ENCODE data around the gene PTPRG.
A peak's percentile ranks its signal among the peaks of the same experiment; 100 is the strongest.

The PTPRG gene

DNA sequence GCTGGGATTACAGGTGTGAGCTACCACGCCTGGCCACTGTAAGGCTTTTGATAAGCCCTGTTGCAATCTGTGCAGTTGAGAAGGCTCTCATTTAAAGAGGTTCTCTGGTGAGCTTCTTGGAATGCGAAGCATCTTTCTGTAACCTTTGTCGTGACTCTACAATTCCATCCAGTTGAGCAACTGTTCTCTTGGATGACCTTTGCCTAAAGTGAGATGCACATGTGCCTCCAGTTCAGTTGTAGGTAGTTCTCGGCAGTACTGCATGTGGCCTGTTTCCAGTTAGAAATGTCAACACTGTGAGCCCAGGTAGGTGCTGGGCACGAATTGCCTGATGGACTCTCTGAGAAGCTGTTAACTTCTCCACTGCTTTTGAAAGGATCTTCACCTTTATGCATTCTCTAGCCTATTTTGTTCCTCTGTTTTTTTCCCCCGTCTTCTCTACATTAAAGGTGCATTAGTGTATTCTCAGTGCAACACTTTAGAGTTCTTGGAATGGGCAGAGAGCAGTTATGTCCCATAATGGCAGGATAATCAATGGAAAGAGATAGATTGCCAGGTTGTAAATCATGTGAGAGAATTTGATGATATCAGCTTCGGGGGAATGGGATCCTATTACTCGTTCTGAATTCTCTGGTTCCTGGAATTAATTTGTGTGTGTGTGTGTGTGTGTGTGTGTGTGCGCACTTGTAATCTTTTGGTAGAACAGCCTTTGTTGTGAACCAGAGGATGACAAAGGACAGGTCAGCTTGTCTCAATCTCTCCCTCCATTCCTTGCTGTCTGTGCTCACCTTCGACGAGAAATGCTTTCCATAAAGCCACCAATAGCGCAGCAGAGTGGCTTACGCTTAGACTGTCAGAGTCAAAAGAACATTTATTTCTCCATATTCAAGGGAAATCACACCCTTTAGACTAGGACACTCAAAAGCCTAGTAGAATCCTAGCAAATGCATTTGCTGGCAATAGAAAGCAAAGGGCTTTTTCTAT is 51.1 kb downstream of the PTPRG start:
- H3K27ac ChIP-seq: no peak overlapping the region
- no peak overlapping the region for H3K4me3 ChIP-seq

DNA sequence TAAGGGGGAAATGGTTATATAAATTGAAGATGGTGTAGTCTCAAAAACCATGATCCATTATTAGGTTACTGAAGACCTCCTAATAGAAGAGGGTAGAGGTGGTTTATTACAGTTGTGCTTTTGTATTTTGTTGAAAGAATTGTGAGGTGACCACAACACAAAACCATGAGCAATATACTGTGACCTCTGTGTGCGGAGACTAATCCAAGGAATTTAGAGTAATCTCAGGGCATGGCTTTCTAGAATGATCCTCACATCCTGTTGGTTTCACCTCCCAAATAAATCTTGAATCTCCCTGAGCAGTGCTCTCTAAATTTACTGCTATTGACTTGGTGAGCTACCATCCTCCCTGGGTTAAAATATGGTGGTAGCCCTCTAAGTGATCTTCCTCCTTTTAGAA is 52.3 kb downstream of the PTPRG start:
- Histone ChIP-seq H3K4me3 (no peak overlapping the region), H3K27ac (no peak overlapping the region)

DNA sequence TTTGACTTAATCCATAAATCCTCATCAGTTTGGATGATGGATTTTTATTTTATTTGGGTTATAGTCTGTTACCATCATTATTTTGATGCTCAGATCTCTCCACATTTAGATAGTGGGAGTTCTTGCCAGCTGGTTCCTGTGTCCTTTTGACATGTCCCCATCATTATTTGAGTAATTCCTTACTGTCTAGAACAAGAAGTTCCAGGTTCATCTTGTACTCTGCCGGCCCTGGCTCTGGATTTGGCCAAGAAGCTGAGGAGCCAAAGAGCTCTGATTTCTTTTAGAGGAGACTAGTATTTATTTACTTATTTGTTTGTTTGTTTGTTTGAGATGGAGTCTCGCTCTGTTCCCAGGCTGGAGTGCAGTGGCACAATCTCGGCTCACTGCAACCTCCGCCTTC is 54.3 kb downstream of the PTPRG start:
- no peak overlapping the region for H3K27ac ChIP-seq
- no peak overlapping the region for H3K4me3 ChIP-seq

DNA sequence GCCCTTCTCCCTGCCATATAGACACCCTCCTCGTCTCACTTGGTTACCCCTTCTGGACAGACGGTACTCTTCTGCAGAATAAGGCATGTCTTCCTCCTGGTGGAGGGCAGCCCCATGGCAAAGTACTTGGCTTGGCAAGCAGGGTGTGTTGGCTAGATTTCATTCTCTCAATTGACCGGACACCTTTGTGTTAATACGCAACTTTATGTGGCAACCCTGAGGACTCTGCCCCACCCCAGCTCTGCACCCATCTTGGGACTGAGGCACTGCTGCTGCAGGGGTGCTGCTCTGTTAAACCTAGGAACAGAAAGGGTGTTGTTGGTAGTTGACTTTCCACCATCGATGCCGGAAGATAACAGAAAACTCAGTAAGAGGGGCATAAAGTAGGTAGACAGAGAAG is 55.2 kb downstream of the PTPRG start:
- H3K4me3 ChIP-seq: no peak overlapping the region
- no peak overlapping the region for H3K27ac ChIP-seq

DNA sequence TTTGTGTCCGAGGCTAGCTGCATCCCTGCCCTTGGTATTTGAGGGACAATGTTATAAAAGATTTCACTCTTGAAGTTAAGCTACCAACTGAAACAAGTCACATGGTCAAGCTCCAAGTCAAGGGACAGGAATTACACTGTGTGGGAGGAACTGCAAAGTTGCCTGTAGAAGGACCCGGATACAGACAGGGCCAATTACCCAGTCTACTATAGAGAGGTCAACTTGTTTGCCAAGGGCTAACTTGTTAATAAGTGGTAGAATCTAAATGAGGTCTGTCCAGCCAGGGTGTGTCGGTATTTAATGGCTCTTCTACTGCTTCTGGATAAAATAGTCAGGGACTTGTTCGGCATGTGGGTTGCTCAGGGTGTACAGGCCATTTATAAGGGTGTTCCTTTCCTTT is 55.7 kb downstream of the PTPRG start:
- Histone ChIP-seq H3K4me3 (no peak overlapping the region), H3K27ac (no peak overlapping the region)

DNA sequence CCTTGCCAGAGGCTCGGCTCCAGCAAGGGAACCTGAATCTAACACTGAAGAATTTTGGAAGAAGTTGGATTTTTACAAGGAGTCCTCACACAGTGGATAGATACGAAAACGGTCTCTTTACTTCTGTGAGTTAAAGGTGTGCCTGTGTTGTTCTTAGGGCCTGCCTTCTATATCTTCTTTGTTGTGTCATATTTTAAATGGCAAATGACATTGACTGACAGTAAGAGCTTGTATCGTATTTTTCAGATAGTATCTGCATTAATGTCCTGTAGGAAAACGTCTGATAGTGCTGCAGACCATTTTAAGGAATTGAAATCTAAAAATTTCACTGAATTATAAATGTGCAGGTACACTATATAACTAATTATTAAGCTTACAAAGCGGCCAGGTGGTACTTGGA is 56.3 kb downstream of the PTPRG start:
- H3K4me3 ChIP-seq: no peak overlapping the region
- no peak overlapping the region for H3K27ac ChIP-seq

DNA sequence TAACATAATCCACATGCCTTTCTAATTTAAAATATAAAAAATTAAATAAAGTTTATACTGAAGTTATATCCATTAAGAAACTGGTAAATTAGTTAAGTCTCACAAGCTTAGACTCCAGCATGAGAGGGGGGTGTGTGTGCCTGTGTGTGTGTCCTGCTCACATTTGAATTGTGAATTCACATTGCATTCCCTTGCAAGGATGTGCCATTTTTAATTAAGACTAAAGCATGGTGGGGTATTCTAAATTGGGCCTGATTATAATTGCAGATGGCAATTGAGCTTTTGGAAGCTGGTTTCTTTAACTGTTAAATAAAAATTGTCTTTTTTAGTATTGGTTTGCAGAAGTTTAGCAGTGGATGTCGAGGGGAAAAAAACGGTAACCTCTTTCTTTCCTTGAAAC is 56.9 kb downstream of the PTPRG start:
- Histone ChIP-seq H3K27ac (no peak overlapping the region), H3K4me3 (no peak overlapping the region)

DNA sequence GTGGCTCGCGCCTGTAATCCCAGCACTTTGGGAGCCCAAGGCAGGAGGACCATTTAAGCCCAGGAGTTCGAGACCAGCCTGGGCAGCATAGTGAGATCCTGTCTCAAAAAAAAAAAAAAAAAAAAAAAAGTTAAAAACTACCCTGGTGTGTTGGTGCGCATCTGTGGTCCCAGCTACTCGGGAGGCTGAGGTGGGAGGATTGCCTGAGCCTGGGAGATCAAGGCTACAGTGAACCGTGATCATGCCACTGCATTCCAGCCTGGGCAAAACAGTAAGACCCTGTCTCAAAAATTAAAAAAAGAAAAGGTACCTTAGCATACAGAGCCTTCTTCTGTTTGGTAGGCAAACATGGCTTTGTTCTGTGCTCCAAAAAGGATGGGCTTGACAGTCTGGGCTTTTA is 57.5 kb downstream of the PTPRG start:
- no peak overlapping the region for H3K4me3 ChIP-seq
- H3K27ac ChIP-seq: no peak overlapping the region

DNA sequence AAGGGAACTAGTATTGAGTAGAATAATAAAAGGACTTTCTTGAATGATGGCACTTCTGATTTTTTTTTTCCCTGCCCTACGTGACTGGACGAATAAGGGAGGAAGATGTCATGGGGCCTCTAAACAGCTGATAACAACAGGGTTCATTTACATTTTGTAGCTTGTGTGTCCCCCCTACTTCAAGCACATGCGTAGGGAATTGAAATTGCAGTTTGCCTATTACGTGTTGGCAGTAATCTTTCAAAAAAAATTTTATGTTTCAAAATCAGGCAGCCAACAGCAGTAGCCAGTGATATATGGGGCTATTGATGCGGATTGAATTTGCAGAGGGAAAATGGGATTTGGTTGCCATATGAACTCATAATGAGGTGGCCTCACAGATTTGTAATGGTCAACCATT is 58.7 kb downstream of the PTPRG start:
- Histone ChIP-seq H3K4me3 (no peak overlapping the region), H3K27ac (no peak overlapping the region)

DNA sequence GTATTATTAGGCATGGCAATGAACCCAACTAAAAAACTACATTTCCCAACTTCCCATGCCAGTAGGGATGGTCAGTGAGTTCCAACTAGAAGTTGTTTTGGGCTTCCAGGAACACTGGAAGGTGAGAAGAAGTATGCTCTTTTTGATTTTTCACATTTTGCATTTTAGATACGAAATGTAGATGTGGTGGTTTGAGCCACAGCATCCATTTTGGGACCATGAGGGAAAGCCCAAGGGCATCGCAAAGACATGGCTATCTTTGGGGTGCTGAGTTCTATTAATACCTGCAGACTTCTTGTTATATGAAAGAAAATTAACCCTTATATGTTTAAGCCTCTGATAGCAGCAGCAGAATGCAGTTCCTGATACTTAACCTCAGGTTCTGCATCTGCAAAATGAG is 62.9 kb downstream of the PTPRG start:
- no peak overlapping the region for H3K27ac ChIP-seq

DNA sequence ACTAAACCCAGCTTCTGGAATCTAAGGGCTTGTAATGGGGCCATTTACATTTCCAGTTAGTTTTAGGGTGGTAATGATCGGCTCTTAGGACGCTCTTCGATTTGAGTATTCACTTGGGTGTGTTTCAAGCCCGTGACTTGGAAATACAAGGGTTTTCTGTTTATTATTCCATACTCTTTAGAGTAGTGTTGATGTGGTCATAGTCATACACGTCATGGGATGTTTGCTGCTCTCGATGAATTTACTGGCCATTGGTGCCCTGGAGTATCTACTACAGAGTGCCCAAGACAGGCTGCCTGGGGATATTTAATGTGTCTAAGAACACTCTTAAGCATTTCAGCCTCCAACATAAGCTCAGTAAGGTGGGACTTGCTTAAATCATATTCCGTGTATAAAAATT is 64.1 kb downstream of the PTPRG start:
- Histone ChIP-seq H3K4me3 (no peak overlapping the region), H3K27ac (no peak overlapping the region)

More for the DNA sequence above, 62.9 kb downstream of the PTPRG start:
- no peak overlapping the region for H3K4me3 ChIP-seq

DNA sequence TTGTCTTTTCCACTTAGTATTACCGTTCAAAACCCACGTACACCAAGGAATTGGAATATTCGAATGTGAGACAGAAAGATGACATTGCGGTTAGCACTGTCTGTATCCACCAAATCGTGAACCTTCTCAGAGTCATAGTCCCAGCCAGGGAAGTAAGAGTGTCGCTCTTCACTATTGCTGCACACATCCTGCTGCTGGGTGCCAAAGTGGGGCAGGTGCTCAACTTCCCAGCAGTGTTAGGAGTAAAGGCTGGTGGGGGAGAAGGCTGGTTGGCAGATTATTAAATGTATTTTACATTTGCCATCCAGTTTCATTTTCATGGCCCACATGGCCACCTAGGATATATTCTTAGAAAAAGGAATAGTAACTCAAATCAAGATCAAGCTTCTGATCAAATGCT is 65.1 kb downstream of the PTPRG start:
- no peak overlapping the region for H3K27ac ChIP-seq
- H3K4me3 ChIP-seq: no peak overlapping the region

DNA sequence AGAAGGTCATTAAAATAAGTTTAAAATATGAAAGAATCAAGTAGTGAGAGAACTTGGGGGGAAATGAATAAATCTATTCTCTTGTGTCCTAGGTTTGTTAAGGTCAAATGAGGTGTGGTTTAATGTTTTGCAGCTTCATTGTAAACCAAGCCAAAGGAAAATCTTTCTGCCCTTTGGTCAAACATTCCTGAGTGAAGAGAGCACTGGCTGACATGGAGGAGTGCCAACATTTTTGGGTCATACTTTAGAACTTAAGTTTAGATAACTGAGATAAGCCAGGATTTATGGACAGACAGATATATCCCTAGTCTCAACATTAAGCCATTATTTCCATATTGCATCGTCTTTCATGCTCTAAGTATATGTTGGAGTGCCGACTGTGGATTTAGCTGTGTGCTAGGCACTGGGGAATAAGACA is 66.4 kb downstream of the PTPRG start:
- H3K27ac ChIP-seq: peak overlapping the region in 1 of 21 experiments; percentile 6
- H3K4me3 ChIP-seq: no peak overlapping the region

DNA sequence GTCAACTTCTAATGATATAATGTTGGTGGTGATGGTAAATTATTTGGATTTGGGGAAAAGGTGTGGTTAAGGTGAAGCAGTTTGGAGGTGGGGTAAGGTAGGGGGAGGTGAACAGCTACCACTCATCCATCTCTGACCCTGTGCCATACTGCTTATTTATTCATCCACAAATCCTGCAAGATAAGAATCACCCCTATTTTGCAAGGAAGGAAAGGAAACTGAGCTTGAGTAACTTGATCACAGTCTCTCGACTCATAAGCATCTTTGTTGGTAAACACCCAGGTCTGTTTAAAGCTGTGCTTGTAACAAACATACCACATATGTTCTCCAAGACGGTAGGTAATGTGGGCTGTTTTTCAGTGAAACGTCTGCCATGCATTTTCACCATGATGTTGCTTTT is 67.3 kb downstream of the PTPRG start:
- Histone ChIP-seq H3K27ac (no peak overlapping the region), H3K4me3 (no peak overlapping the region)

DNA sequence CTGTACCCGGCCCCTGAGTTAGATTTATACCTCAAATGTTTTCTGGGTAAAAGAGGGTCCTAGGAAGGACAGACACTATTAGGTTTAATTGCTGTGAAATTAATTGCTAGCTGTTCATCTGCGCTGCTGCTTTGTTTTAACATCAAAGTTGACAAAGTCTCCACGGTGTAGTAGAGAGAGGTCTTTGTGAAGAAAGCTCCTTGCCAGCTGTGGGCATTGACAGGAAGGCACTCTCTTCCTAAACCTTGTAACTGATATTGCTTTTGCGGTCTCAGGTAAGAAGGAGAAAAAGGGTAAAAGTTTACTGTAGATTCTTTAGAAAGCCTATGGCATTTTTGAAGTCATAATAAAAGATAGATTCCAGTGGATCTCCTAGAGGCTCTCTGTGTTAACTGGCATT is 68.1 kb downstream of the PTPRG start:
- Histone ChIP-seq H3K27ac (peak overlapping the region in 1 of 21 experiments; percentile 39), H3K4me3 (no peak overlapping the region)

DNA sequence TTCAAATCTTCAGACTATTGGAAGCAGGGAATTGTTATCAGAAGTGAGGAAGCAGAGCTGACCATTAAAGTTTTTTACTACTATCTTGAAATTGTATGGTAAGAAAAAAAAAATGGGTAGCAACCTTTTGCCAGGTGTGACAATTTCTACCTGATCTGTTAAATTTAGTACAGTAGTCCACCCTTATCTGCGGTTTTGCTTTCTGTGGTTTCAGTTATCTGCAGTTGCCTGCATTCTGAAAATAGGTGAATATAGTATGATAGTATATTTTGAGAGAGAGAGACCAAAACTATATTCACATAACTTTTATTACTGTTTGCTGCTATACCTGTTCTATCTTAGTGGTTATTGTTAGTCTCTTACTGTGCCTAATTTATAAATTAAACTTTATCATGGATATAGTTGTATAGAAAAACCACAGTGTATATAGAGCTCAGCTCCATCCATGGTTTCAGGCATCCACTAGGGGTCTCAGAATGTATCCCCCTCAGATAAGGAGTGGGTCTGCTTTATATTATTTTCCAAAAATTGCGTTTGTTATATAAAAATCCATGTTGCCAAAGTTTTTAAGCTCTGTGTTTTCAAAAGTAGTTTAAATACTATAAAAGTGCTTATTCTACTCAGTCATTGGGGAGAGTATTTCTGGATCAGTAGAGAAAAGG is 69.9 kb downstream of the PTPRG start:
- no peak overlapping the region for H3K4me3 ChIP-seq
- H3K27ac ChIP-seq: no peak overlapping the region

DNA sequence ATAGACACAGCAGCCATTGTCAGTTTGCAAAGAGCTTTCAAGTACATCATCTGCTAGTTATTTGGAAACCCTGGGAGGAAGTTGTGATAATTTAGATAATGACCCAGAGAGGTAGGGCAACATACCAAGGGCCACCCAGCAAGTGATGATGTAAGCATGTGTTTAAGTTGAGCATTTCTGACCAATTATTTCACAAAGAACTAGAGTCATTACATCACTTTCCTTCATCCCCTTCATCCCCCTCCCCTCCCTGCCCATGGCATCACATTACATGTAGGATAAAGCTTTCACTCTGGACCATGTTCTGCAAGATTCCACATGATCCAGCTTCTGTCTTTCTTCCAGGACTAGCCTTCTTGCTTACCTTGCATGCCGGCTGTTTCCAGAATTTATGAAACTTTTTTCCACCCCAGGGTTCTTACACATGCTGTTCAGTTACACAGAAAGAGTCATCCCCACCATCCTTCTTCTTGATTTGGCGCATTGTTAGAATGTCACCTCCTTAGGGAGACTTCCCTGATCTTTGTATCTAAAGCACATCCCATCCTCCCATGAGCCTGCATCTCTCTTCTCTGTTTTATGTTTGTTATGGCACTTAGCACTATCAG is 71.3 kb downstream of the PTPRG start:
- Histone ChIP-seq H3K27ac (no peak overlapping the region), H3K4me3 (no peak overlapping the region)

DNA sequence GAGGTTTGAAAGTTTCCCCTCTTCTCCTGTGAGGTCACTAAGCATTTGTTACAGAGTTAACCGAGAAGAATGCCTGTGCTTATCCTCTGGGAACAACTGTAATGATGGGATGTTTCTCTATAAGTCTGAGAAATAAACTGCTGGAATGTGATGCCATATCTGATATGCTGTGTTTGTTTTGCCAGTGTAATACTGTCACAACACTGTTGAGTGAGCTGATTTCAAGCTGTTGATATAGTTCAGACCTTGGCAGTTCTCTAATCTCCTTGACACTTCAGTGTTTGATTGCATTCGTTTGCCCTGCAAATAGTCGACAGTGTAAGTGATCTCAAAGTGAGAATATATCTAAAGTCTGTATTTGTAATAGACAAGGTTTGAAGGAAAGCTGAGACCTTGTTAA is 73.3 kb downstream of the PTPRG start:
- H3K27ac ChIP-seq: no peak overlapping the region

DNA sequence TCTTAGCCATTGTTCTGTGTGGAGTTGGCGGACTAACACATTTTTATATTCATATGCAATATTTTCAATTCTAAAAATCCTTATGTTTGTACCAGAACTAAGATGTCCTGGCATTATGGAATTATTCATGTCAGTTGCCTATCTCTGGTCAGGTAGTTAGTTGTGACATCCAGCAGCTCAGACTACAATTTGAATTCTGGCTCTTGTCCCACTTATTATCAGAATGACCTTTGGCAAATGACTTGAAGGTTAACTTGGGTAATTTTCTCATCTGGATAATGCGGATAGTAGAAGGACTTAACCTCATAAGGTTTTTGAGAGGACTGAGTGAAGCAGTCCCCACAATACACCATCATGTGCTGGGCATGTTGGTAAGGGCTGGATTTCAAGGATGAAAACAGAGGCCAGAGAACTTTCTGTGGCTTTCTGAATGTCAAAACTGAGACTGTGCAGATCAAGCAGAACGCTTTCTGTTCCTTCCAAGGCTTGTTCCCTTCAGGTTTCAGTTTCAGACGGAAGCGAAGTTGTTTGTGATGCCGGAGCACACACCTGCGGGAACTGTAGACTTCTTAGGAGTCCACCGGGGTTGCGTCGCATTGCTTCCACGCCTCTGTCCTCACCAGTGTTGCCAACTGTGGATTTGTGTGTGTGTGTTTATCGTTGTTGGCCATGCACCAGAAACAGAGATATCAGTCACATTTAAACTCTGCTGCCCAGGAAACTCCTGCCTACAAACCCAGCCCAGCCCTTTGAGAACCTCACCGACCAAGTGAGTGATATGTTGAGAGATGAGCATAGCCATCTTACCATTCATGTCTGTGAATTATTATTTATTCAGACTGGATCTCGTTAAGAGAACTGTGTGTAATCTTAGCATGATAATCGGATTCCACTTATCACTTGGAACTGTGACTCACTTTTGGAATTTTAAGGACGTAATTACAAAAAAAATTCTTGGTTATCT is 76.0 kb downstream of the PTPRG start:
- no peak overlapping the region for H3K4me3 ChIP-seq
- peak overlapping the region in 6 of 21 experiments; percentile 1 to 62 (median 41) for H3K27ac ChIP-seq

More for the DNA sequence above, 73.3 kb downstream of the PTPRG start:
- H3K4me3 ChIP-seq: no peak overlapping the region

DNA sequence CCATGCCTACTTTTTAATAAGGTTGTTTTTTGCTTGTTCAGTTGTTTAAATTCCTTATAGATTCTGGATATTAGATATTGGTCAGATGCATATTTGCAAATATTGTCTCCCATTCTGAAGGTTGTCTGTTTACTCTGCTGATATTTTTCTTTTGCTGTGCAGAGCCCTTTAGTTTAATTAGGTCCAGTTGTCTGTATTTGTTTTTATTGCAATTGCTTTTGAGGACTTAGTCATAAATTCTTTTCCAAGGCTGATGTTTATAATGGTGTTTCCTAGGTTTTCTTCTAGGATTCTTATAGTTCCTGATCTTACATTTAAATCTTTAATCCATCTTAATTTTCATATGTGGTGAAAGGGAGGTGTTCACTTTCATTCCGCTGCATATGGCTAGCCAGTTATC is 77.4 kb downstream of the PTPRG start:
- no peak overlapping the region for H3K27ac ChIP-seq
- no peak overlapping the region for H3K4me3 ChIP-seq
